NOMO-1 treated with DMSO at 0.1 percent for 48 hours (cell line): Measurements from ENCODE around the gene GADL1.

Experiments
- DNase-seq: peaks from one replicate; lab custom pipeline; 2025; ENCODE audit not compliant: unreplicated experiment; lab: John Stamatoyannopoulos, UW

Gene GADL1

DNA sequence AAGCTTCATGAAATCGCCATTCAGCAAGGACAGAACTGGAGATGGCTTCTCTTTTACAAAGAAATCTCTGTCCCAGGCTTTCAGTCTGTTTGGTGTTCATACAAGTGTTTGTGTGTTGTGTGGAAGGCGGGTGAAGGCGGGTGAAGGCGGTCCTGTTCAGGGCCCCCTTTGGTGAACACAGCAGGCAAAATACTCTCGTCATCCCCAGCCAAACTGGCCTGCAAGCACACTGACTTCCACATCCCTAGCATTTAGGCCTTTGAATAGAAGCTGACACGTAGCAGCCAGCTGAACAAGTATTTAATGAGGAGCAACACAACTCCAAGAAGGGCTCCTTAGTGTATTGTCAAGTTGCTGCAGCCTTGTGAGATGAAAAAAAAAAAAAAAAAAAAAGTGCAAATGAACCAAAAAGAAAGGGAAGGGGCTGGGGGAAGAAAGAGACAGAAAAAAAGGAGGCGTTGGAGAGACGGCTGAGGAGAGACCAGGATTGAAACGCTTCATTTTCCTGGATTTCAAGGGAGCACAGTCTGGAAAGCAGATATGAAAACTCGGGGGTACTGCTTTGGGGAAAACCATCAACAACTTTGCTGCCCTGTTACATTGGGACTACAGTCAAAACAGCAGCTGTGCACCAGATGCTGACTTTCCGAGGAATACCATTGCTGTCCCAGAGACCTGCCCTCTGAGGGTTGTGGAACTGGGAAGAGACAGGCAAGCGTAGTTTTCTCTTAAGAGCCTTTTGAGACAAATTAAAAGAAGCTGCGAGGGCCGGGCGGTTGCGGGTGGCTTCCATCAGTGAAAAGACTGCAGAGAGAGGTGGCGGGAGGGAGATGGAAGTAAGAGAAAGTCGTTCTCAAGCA, 213.4 kb downstream of the GADL1 start:
- DNase-seq, result no peak

DNA sequence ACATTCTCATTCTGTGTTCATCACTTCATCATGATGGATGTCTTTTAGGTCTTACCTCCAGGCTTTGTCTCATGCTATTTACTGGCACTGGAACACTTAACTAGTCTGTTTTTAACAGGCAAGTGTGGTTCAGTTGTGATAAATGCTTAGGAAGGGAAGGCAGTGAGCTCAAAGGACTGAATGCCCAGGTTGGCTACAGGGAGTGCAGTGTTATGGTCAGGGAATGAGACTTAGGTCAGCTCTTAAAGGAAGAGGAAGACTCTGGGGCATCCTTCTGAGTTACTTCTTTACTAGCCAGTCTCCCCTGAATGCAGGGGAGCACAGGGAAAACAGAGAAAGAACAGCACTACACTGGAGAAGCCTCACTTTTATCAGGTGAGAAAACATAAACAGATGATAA, 215.4 kb downstream of the GADL1 start:
- no peak for DNase-seq

DNA sequence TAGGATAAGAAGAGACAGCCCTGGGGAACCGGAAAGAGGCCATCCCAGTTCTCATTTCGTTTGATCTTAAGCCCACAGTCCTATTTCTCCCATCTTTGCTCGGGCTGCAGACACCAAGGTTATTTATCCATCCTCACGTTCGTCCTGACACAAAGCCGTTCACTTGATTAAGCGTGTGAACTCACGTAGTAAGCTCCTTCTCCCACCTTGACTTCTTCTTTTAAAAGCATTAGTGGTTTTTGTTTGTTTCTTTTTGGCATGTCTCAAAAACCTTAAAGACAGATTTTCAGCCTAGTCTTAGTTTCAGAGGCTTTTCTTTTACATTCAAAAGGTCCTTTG, 217.1 kb downstream of the GADL1 start:
- no peak for DNase-seq

DNA sequence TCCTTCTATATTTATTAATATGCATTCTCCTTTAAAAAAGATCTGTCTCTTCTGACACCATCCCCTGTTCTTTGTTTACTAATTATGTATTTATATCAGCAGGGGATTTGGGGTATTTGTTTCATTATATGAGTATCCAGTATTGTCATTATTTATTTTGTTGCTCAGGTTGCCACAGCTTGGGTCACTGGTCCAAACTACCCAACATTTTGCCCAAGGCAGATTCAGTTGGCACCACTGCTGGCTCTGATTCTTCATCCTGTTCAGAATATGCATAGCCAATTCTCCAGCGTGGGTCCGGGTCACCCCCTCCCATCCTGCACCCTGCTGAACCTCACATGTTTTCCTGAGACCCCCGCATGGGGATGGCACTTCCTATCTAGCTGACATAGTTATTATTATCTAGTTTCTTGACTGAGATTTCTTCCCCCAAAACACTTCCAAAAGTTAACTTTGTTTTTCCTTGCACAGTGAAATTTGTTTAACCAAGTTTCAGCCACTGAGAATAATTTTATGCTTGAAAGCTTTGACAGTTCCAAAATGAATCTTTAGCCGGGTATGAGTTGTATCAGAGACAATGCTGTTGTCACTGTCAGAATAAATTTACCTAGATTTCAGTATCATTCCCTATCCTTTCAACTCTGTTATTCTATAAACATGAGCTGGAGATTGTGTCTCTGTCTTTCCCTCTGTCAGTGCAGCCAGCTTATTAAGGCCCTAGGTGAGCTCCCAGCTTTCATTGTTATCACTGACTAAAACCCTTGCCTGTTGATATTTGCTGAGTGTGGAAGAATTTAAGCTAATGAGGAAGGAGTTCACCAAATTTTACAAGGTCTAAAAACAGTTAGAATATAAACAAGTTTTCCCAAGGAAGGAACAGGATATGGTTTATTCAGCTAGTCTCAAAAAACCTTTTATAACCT, 217.8 kb downstream of the GADL1 start:
- no peak for DNase-seq
